NCI-H748 treated with DMSO at 0.1 percent for 48 hours (cell line): ENCODE data around the gene NKAIN2.
A peak's percentile ranks its signal among the peaks of the same experiment; 100 is the strongest.
"Not testable (repeated sequence)": the region's sequence is repeated elsewhere in the genome, so short reads cannot be mapped to it uniquely, and the experiment has no call there.

ENCODE experiments used
- DNase-seq: peaks from one replicate; lab custom pipeline; 2025; lab: John Stamatoyannopoulos, UW

The NKAIN2 gene

DNA sequence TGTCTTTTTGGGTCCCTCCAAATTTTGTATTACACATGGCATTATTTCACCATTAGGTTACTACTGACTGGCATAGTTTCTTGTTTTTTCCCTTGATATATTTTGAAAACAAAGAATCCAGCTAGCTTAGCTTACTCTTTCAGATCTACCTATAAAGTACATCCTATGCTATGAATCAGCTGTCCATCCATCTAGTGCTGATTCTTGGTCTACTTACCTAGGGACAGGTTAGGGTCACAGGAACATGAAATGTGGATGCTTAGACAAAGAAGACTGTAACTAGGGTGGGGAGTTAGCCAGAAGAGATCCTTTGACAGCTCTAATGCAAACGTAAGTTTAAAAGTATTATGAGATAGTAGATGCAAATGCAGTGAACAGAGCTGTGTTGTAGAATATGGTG lies 91.7 kb downstream of the NKAIN2 start:
- DNase-seq = no peak

DNA sequence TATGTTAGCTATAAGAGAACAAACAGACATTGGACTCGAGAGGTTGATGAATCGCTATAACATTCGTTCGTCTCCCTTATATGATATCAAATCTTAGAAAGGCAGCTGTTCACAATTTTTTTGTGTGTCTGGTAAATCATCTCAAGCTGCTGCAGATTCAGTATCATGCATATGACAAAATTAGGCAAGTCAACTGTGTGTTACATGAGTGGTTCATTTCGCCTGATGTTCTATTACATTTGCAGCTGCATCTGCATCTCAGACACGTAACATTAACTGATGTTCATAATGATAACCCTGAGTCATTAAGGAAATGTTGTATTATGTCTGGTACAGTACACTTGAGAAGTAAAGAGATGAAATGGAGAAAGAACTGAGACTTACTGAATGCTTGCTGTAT lies 92.1 kb downstream of the NKAIN2 start:
- no peak for DNase-seq

DNA sequence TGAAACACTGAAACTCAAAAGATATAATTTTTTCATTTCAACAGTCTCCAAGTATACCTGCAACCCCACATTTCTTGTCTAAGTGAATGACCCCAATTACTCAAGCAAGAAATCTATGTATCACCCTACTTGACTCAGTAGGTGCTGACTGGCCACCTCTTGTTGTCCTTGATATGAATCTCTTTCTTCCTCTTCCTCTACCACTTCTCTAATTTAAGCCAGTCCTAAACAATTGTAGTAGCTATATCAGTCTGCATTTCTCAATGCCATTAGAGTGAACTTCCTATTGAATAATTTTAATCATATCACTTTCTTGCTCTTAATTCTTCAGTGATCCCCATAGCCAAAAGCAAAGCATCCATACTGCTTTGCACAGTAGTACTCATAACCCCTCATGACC lies 93.2 kb downstream of the NKAIN2 start:
- no peak for DNase-seq

DNA sequence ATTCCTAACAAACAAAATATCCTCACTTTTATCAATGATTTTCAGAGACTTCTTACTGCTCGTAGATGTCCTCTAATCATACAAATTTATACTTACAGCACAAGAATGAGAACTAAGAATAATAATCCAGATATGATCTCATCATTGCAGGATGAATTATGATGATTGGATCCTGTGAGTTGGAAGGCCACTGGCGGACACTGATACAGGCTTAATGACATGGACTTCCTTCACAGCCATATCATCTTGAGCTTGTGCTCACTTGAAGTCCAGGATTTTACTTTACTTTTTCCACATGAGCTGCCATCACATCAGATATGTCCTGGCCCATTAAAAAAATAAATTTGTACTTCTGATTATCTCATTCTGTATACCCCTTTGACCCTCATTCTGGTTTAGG lies 94.3 kb downstream of the NKAIN2 start:
- DNase-seq = no peak

DNA sequence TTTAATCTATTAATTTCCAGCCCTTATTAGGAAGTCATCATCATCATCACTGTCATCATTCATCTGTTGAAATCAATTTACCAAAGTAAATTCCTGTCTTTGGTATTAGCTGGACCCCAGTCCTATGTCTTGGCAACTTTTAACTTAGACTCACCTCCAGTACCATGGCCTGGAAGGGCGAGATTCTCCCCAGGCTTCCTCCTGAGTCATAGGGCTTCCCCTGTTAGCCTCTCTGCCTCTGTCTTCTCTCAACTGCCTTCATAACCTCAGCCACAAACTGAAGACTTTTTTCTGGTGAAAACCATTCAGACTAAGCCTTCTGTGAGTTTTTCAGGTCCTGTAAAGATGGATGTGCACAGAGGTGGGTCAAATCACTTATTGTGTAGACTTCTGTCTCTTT lies 95.0 kb downstream of the NKAIN2 start:
- no peak for DNase-seq

DNA sequence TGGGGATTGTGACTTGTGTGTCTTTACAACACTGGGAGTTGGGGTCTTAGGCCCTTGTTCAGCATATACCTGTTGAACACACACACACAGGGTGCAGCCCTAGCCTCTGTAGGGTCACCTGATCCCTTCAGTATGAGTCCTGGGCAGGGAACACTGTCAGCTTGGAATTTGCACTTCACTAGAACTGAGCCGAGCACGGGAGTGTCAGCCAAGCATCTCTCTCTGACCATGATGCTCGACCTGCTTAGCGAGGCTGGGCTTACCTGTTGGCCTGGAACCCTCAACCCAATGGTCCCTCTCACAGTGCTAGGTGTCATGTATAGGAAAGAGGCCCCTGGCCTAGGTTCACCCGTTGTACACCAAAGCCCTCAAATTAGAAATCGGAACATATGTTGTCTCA lies 96.1 kb downstream of the NKAIN2 start:
- no peak for DNase-seq

DNA sequence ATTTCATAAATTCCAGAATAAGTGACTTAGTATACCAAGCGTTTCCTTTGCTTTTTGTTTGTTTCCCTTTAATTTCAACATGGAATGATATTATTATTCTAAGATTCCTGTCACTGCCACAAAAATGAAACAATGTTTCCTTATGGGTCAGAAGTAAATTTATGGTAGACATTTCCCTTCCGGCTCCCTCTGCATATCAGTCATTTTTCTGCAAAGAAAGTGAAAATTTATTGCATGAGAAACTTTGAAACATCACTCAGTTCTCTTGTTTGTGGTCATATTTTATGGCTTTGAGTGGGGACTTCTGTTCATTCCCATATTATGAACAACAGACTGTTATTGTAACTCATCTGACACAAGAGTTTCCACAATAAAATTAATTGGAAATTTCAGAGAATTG lies 97.8 kb downstream of the NKAIN2 start:
- DNase-seq = no peak

DNA sequence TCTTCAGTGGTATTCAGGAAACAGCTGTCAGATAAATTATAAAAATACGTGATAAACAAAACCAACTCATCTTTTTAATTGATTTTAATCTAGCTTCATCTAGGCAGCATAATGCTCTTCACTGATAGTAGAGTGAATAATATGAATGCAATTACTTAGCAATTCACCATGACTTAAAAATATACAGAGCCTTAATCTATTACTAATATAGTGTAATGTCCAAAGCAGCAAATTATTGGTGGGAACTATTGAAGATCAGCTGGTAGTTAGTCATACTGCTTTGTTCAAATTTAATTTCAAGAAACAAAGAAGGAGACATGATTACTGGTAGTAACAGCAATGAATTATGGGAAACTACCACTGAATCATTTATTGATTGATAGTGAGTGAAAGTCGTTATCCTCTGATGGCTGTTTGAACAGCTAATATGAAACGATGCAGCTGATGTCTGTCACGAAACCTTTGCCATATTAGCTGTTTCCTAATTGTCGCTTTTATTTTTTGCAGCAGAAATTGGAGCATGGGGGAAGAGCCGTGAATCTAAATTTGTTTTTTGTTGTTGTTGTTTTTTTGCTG lies 99.2 kb downstream of the NKAIN2 start:
- DNase-seq = no peak

DNA sequence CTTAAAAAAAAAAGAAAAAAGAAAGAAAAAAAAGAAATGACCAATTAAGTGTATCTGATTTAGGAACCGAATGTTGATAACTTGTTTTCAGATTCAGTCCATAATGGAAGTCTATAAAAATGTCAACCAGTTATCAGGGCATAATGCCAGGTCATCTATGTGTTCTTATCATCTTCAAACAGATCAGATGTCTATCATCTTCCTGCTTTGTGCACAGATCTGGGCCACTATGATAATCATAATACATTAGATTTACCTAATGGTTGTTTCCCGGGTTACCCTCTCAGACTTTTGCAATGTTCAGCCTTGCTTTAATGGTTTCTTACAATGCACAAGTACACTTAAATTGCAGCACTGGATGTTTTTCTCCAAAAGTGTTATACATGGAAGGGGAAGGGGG lies 100.6 kb downstream of the NKAIN2 start:
- DNase-seq = no peak

DNA sequence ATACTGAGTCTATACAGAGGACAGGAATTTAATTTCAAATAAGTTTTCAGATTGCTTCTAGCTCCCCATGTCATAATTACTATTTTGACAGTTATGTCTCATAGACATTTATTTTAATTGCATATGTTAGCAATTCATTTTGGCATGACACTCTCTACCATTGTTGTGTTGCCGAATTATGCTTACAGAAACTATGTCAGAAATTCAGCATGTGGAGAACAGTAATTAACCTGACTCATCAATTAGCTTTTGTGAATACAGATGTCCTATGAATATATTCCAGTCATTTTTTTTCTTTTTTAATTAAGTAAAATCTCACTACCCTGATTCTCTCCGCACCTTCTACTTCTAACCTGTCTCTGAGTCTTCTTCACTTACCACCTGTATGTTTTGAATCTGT lies 105.1 kb downstream of the NKAIN2 start:
- peak; percentile 48 for DNase-seq

DNA sequence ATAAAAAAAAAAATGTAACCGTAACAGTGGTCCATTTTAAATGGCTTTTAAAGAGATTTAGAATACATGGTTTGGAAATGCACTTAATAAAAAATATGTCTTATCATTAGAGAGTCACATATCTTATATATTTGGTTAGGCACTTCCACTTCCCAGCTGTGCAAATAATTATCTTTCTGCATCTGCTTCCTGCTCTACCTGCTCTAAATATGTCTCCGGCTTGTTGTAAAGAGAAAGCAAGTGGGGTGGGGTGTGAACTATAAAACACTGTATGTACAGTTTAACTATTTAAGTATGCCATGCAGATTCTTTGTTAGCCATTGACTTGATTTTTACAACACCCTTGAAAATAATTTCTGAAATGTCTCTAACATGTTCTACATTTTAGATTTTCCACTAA lies 106.3 kb downstream of the NKAIN2 start:
- peak; percentile 94 for DNase-seq

DNA sequence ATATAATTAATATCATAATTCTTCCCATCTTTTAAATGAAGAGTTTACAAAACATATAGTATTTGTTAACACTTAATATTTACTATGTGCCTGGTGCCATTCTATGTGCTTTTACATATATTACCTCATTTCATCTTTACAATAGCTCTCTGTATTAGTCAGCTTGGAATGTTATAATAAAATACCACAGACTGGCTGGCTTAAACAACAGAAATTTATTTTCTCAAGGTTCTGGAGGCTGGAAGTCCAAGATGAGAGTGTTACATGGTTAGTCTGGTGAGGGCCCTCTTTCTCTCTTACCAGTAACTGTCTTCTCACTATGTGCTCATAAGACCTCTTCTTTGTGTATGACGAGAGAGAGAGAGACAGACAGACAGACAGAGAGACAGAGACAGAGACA lies 110.2 kb downstream of the NKAIN2 start:
- no peak for DNase-seq

DNA sequence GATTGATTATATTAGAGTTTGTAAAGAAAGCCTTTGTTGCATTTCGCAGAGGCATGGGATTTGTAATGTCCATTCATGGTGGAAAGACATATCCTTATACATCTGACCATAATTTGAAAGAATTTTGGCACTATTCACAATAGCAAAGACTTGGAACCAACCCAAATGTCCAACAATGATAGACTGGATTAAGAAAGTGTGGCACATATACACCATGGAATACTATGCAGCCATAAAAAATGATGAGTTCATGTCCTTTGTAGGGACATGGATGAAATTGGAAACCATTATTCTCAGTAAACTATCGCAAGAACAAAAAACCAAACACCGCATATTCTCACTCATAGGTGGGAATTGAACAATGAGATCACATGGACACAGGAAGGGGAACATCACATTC lies 119.7 kb downstream of the NKAIN2 start:
- not testable (repeated sequence) for DNase-seq

DNA sequence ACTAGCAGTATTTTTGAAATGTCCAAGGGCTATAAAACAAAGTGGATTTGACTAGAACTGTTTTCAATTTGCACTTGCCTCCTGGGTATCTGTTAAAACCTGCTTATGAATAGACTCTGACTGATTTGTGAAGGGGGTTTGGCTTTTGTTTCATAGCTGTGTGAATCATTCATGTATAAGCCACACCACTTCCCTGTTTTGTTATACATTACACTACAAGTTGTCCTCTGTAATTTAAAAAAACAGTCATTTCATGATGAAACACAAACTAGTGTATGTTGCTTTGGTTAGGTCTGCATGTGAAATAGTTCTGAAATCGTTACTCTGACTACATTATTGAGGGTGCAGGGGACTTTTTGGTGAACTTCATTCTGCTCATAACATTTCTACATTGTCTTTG lies 121.7 kb downstream of the NKAIN2 start:
- no peak for DNase-seq

DNA sequence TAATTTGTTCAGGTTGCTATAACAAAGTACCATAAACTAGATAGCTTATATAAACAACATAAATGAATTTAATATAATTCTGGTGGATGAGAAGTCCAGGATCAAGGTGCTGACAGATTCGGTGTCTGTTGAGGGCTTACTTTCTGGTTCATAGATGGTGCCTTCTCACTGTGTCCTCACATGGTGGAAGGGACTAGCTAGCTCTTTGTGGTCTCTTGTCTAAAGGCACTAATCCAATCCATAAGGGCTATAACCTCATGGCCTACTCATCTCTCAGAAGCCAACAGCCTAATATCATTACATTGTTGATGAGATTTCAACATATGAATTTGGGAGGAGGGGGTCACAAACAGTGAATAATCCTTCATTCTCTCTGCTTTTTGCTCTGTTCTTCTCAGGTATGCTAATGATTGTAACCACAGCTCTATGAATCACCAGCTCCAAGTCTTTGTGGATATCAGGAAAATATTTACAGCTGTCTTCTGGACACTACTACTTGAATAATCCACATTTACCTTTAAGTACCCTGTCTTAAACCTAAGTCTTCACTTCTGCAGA lies 122.3 kb downstream of the NKAIN2 start:
- no peak for DNase-seq

DNA sequence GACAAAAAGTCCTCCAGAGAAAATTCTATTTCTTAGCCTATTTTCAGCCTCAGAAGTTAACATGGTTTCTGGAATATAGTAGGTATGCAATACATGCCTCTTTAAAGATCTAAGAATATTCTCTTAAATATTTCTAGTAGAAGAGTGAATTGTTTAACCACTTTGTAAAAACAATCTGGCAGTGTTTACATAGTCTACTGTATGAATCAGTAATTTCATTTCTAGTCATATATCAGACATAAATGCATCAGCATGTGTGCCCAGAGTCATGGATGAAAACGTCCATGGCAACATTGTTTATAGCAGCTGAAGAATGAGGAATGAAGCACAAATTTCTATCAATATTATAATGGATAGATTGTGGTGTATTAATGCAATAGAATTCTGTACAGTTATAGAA lies 124.9 kb downstream of the NKAIN2 start:
- DNase-seq = no peak

DNA sequence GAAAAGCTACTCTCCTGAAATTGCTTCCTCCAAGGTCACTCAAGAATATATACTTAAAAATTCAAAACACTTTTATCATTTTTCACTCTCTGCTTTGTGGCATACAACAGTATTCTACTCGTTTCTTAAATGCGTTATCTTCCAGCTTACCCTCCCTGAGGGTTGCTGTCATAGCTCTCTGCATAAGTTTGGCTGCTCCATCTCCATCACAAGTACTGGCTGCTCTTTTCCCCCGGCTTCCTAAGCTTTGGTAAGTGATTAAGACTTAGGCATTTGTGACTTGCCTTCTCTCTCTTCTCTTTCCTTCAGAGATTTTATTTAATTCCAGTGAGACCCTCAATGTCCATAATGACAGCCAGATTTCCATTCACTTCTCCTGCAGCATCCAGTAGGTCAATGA lies 128.3 kb downstream of the NKAIN2 start:
- DNase-seq = no peak

DNA sequence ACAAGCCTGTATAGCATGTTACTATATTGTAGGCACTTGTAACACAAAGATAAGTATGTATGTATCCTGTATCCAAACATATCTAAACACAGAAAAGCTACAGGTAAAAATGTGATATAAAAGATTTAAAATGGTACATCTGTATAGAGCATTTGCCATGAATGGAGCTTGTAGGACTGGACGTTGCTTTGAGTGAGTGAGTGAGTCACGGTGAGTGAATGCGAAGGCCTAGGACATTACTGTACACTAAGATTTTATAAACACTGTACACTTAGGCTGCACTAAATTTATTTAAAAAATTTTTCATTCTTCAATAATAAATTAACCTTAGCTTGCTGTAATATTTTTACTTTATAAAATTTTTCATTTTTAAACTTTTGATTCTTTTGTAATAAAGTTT lies 136.9 kb downstream of the NKAIN2 start:
- no peak for DNase-seq

DNA sequence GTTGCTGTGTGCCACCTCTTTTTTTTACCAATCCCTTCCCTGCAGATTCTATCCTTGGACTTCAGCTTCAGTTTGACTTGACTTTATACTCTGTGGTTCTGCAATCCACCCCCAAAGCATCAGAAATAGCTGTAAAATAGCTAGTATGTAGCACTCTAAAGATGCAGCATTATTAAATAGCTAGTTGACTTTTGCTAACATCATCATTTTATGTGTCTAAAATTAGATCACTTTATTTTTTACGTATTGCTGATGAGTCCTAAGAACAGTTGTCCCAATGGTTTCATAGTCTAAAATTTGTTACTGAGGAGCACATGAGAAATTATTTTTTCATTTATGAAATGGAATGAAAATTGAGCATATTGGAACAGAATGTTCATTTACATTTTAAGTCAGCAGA lies 138.2 kb downstream of the NKAIN2 start:
- DNase-seq = no peak

DNA sequence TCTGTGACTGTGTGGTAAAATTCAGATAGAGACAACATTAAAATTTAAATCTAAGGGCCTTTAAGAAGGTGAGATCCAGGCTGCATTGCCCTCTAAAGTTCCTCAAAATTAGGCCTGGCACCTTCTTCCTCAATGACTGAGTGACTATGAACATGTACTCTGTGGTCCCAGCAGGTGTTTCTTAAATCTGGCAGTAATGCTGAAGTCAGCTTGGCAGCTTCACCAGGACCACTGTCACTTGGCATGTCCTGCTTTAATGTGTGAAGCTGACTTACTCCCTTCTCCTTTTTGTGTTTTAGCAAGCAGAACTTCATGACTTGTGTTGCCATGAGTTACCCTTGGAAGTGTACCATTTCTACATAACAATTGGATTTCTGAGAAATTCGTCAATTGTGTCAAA lies 141.7 kb downstream of the NKAIN2 start:
- DNase-seq = no peak

DNA sequence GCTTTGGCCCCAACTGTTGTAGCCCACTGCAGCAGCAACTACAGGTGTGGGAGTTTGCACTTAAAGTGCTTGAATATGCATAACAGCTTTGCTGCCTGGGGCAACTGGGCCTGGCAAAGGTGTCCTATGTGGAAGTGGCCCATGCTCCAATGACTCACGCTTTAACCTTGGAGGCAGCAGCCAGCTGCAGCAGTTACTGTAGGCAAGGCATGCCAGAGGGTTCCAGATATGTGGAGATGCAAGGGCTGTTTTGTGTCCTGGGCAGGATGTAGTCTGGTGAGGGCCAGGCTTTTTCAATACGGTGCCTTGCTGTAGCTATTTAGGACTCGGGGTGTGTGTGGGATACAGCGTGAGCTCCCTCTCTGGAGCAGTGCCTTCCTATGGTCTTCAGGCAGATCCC lies 150.3 kb downstream of the NKAIN2 start:
- DNase-seq = no peak

DNA sequence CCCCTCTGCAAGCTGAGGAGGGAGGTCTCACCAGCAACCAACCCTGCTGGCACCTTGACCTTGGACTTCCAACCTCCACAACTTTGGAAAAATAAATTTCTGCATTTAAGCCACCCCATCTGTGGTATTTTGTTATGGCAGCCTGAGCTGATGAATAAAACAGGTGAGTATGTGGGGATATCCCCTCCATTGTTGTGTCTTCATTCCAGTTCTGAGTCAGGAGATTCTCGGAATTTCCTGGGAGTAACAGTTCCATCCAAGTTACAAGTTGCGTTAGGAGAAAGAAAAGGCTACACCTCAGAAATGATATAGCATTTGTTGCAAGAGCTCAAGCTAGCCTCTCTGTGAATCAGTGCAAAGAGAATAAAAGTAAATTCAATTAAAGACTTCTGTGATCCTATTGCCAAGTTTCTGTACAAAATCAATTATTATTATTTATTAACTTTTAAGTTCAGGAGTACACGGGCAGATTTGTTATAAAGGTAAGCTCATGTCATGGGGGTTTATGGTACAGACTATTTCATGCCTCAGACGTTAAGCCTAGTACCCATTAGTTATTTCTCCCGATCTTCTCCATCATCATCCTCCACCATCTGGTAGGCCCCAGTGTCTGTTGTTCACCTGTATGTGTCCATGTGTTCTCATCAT lies 153.0 kb downstream of the NKAIN2 start:
- DNase-seq = no peak

DNA sequence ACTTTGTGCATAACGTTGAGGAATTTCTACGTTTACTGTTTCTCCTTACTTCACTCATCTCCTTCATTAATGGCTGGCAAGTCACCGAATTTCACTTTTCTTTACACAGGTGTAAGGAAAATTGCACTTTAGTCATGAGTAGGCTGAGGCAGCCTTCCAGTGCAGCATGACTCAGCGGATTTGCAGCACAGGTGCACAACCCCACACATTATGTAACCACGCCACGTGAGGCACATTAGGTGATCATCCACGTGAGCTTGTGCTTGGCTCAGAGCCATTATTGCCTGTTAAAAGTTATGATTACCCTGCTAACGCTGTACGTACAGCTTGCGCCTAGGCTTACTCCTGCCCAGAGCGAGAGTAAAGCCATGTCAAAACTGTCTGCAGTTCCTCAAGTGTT lies 158.8 kb downstream of the NKAIN2 start:
- peak; percentile 94 for DNase-seq

DNA sequence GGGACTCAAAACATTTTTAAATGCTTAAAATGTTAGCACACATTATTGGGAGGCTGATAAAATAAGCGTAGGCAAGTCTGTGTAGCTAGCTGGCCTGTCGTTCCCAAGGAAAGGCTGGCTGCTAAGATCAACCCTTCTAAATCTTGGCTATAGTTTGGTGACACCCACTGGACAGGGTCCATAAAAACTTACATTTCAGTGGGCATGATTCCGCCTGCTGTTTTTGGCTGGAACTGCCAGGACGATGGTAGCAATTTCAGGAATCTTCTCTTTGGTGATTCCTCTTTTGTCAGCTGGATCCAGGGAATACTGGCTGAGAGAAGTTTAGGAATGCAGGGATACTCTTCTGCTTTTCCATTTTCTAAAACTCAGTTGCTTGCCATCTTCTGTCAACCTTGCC lies 162.2 kb downstream of the NKAIN2 start:
- no peak for DNase-seq
